ENCODE results near the gene LMO4.

Gene LMO4

DNA sequence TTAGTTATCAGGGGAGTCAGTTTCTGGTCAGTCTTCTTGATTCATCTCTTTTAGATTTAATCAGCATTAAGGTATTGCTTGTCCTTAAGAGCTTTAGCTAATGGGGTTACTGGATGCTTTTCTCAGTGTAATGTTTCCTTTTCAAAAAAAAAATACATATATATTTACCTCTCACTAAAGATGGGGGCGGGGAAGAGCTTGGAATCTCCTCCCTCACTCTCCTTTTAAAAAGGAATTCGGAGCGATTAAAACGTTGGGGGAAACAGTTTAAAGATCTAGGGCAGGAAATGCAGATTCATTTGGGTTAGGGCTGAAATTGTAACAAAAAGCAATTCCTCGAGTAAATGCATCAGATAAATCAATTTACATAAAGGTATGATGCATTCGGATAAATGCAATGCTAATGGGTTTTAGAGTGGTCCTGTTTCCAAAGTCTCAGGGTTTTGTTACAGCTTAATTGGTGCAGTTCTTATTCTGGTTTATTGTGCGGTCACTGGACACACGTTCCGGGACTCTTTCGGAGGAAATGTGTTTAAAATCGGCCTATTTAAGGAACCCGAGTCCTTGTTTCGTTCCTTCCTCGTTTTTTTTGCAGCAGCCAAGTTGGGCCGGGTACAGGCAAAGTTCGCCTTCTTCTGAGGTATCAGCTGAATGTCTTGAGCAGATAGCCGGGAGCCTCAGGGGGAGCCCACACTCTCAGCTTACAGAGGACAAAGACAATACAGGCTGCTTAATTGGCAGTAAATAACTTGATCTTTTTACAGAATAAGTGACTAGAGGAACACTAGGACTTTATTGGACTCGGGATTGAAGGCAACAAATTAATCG, 1.6 kb downstream of the LMO4 start:
- Histone ChIP-seq H3K4me2 (ENCODE audit: low read length) (peak overlapping the region; percentile 98), H3K27ac (ENCODE audit: low read length) (peak overlapping the region; percentile 65; the same call in 1 of the 2 replicates), H3K27me3 (ENCODE audit: low read depth, low read length) (peaks cover 18% of the 10 kb centered on the region), H2AFZ (ENCODE audit: low read depth, low read length) (no peak overlapping the region), H3K4me3 (ENCODE audit: low read length) (peak overlapping the region; percentile 91), H3K79me2 (ENCODE audit: low read length) (no peaks in the 10 kb centered on the region), H3K9me3 (ENCODE audit: insufficient read depth, low read length) (no peaks in the 10 kb centered on the region), H3K4me1 (ENCODE audit: low read length) (peaks cover 33% of the 10 kb centered on the region), H3K9ac (ENCODE audit: low read length) (peak overlapping the region; percentile 83), H4K20me1 (ENCODE audit: insufficient read depth, low read length) (peaks cover 14% of the 10 kb centered on the region), H3K36me3 (replicated peaks; ENCODE audit: low read depth, low read length) (peaks cover 13% of the 10 kb centered on the region)
- TF ChIP-seq, protein P1, sequence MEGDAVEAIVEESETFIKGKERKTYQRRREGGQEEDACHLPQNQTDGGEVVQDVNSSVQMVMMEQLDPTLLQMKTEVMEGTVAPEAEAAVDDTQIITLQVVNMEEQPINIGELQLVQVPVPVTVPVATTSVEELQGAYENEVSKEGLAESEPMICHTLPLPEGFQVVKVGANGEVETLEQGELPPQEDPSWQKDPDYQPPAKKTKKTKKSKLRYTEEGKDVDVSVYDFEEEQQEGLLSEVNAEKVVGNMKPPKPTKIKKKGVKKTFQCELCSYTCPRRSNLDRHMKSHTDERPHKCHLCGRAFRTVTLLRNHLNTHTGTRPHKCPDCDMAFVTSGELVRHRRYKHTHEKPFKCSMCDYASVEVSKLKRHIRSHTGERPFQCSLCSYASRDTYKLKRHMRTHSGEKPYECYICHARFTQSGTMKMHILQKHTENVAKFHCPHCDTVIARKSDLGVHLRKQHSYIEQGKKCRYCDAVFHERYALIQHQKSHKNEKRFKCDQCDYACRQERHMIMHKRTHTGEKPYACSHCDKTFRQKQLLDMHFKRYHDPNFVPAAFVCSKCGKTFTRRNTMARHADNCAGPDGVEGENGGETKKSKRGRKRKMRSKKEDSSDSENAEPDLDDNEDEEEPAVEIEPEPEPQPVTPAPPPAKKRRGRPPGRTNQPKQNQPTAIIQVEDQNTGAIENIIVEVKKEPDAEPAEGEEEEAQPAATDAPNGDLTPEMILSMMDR (IDR thresholded peaks at IDR 0.05; ENCODE audit: low read depth, low read length) = no peak
- TF ChIP-seq EZH2phosphoT487 (IDR thresholded peaks at IDR 0.05; ENCODE audit: low read depth) = no peak

DNA sequence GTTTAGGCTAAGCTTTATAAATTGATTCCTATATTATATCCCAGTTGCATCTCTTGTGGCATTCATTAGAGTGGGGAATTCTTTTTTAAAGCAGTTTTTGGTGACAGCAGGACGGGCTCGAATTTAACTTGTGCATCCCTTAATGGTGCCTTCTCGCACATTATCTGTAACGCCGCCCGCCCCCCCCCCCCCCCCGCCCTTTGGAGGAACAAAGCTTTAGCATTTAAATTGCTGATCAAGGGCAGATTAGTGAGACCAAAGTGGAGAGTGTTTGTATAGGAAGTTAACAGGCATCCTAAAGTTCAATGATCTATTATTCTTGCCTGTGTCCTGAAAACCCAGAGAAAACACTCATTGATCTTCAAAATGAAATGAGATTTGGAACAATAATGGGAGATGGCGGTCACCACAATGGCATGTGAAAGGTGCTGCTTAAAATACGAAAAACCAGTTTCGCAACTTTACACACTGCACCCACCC, 2.2 kb downstream of the LMO4 start:
- H4K20me1 ChIP-seq (ENCODE audit: insufficient read depth, low read length) = peaks cover 14% of the 10 kb centered on the region
- TF ChIP-seq EZH2phosphoT487 (IDR thresholded peaks at IDR 0.05; ENCODE audit: low read depth) = no peak
- TF ChIP-seq, protein P1 (IDR thresholded peaks at IDR 0.05; ENCODE audit: low read depth, low read length) = no peak
- no peak overlapping the region for H3K27ac ChIP-seq (ENCODE audit: low read length)
- peak overlapping the region; percentile 98 for H3K4me2 ChIP-seq (ENCODE audit: low read length)
- peak overlapping the region; percentile 91 for H3K4me3 ChIP-seq (ENCODE audit: low read length)
- peaks cover 18% of the 10 kb centered on the region for H3K27me3 ChIP-seq (ENCODE audit: low read depth, low read length)
- H3K4me1 ChIP-seq (ENCODE audit: low read length) = peaks cover 36% of the 10 kb centered on the region
- H3K9ac ChIP-seq (ENCODE audit: low read length) = peak overlapping the region; percentile 83
- no peaks in the 10 kb centered on the region for H3K79me2 ChIP-seq (ENCODE audit: low read length)
- H3K9me3 ChIP-seq (ENCODE audit: insufficient read depth, low read length) = no peaks in the 10 kb centered on the region
- H3K36me3 ChIP-seq (replicated peaks; ENCODE audit: low read depth, low read length) = peaks cover 13% of the 10 kb centered on the region
- H2AFZ ChIP-seq (ENCODE audit: low read depth, low read length) = no peak overlapping the region

DNA sequence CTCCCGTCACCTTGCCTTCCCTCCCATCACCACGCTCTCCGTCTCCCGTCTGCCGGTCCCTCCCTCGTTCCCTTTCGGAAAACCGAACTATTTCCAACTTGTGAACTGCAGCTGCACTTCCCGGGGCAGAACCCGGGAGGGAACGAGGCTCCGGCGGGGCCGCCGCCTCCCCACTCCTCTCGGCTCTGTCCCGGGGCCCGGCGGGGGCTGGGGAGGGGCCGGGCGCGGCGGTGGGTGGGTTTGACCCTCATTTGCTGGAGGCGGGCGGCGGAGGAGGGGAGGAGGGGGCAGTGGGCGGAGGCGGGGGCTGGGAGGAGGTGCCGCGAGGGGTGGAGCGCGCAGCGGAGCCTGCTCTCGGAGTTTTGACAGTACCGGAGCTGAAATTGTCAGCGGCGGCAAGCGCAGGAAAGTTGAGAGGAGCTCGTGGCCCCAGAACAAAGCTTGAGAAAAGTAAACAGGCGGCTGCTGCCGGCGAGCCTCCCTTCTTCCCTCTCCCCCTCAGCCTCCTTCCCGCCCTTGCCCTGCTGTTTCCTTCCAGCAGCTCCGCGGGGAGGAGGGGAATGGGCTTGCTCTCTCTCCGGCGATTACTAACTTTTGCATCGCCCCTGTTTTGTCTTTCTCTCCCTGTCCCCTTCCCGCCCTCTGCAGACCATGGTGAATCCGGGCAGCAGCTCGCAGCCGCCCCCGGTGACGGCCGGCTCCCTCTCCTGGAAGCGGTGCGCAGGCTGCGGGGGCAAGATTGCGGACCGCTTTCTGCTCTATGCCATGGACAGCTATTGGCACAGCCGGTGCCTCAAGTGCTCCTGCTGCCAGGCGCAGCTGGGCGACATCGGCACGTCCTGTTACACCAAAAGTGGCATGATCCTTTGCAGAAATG, 2.9 kb downstream of the LMO4 start:
- Histone ChIP-seq H3K9ac (ENCODE audit: low read length) (peak overlapping the region; percentile 46), H3K27ac (ENCODE audit: low read length) (no peak overlapping the region), H3K4me1 (ENCODE audit: low read length) (peaks cover 40% of the 10 kb centered on the region), H3K36me3 (replicated peaks; ENCODE audit: low read depth, low read length) (peaks cover 13% of the 10 kb centered on the region), H2AFZ (ENCODE audit: low read depth, low read length) (no peak overlapping the region), H3K27me3 (ENCODE audit: low read depth, low read length) (peaks cover 18% of the 10 kb centered on the region), H3K9me3 (ENCODE audit: insufficient read depth, low read length) (no peaks in the 10 kb centered on the region), H3K4me3 (ENCODE audit: low read length) (peak overlapping the region; percentile 91), H3K79me2 (ENCODE audit: low read length) (no peaks in the 10 kb centered on the region), H4K20me1 (ENCODE audit: insufficient read depth, low read length) (peaks cover 14% of the 10 kb centered on the region), H3K4me2 (ENCODE audit: low read length) (peak overlapping the region; percentile 98)
- TF ChIP-seq EZH2phosphoT487 (IDR thresholded peaks at IDR 0.05; ENCODE audit: low read depth) = no peak
- TF ChIP-seq, protein P1 (IDR thresholded peaks at IDR 0.05; ENCODE audit: low read depth, low read length) = 0 out of 2 replicates have a peak, but pooled peaks have one; percentile 6
